Activated CD8-positive, alpha-beta T cell treated with anti-CD3 and anti-CD28 coated beads for 36 hours (primary cell): Measurements from ENCODE around the gene B9D1. TPM values are rescaled to one million over a fixed set of nuclear protein-coding genes. Genes with fewer than 3 reads are reported as not detected.

Source experiments
- ATAC-seq: fragments of 200-7000 bp; cut with Tn5 transposase; one replicate; pipeline ENCODE4 v1.10.0; 2021; ENCODE audit warnings: mild to moderate bottlenecking, moderate library complexity
- CTCF ChIA-PET: fragments of 350-600 bp; sonication (Branson Sonifier 250); formaldehyde crosslinking; loops from one replicate; lab custom pipeline; 2021; ENCODE audit warnings: antibody characterized with exemption; lab: Charles Lee
- POLR2A ChIA-PET: fragments of 350-600 bp; sonication (Branson Sonifier 250); formaldehyde crosslinking; loops from one replicate; lab custom pipeline; 2021; ENCODE audit warnings: antibody characterized with exemption; lab: Charles Lee
- DNase-seq: peaks from one replicate; pipeline ENCODE4 v3.0.0-alpha.2; 2020
- H3K27ac Mint-ChIP-seq: one replicate; pipeline ENCODE4 v1.8.0; 2021; ENCODE audit warnings: mild to moderate bottlenecking, mixed read lengths
- H3K27me3 Mint-ChIP-seq: one replicate; pipeline ENCODE4 v1.8.0; 2021; ENCODE audit warnings: mixed read lengths
- H3K36me3 Mint-ChIP-seq: one replicate; pipeline ENCODE4 v1.8.0; 2021; ENCODE audit warnings: low read depth, mixed read lengths
- H3K4me1 Mint-ChIP-seq: one replicate; pipeline ENCODE4 v1.8.0; 2021; ENCODE audit warnings: low read depth, mixed read lengths
- H3K4me3 Mint-ChIP-seq: one replicate; pipeline ENCODE4 v1.8.0; 2021; ENCODE audit warnings: mild to moderate bottlenecking, moderate library complexity, mixed read lengths
- H3K9me3 Mint-ChIP-seq: one replicate; pipeline ENCODE4 v1.8.0; 2021; ENCODE audit warnings: mixed read lengths
- CTCF ChIP-seq: fragments of 200-600 bp; IDR thresholded peaks from one replicate; pipeline ENCODE4 v1.8.0; 2022; ENCODE audit warnings: antibody characterized with exemption, mild to moderate bottlenecking
- intact Hi-C: fragments of 100-400 bp; cut with micrococcal nuclease; formaldehyde crosslinking; loops from one replicate; pipeline ENCODE4 v1.10.0; 2022
- total RNA-seq, 2 experiments: library from RNA; stranded (reverse); gene quantifications; one replicate each; pipeline ENCODE4 v1.2.3, GENCODE V29; 2021

The B9D1 gene
- total RNA-seq, 2 experiments from 2014 or later, result 7.2 to 9.4 TPM

- DNase-seq, result no peak
- ChIA-PET CTCF (no interaction called here), POLR2A (interaction anchor here (0.6 kb wide), 1 partner anchor 263 kb away, joined by 3 read pairs; no protein-coding TSS in a partner anchor)
- intact Hi-C loops, result no loop called here
- Mint-ChIP-seq H3K27ac (no peak overlapping the region), H3K9me3 (no peaks in the 10 kb centered on the region), H3K36me3 (no peaks in the 10 kb centered on the region), H3K27me3 (peaks cover 31% of the 10 kb centered on the region), H3K4me3 (no peak overlapping the region), H3K4me1 (peaks cover 12% of the 10 kb centered on the region)
- no peak for TF ChIP-seq CTCF
- no peak for ATAC-seq
Observed at GRCh38 chr17:19311016-19311415, 51.5 kb downstream of the B9D1 start.

DNA sequence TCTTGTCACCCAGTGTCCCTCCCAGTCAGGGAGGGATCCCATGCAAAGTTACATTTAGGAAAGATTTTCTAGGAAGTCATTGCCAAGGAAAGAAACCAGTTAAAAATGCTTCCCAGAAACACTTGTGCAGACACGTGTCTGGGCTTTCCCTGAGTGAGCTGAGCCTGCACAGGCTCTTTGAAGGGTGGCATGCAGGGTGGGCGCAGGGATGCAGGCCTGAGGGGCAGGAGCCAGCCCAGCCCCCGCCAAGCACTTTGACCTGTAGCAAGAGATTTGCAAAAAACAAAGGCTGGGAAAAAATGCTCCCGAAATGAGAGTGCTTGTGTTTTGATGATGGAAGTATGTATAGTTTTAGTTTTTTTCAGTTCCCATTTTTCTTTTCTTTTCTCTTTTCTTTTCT, 52.4 kb downstream of the B9D1 start:
- ATAC-seq (no peak), DNase-seq (no peak)
- Mint-ChIP-seq H3K4me3 (no peak overlapping the region), H3K4me1 (peaks cover 21% of the 10 kb centered on the region), H3K9me3 (no peaks in the 10 kb centered on the region), H3K27me3 (peaks cover 37% of the 10 kb centered on the region), H3K27ac (no peak overlapping the region), H3K36me3 (no peaks in the 10 kb centered on the region)
- no peak for TF ChIP-seq CTCF
- intact Hi-C loops, result no loop called here
- ChIA-PET POLR2A (interaction anchor here (0.6 kb wide), 1 partner anchor 19 kb away, joined by 3 read pairs; no protein-coding TSS in a partner anchor), CTCF (no interaction called here)

DNA sequence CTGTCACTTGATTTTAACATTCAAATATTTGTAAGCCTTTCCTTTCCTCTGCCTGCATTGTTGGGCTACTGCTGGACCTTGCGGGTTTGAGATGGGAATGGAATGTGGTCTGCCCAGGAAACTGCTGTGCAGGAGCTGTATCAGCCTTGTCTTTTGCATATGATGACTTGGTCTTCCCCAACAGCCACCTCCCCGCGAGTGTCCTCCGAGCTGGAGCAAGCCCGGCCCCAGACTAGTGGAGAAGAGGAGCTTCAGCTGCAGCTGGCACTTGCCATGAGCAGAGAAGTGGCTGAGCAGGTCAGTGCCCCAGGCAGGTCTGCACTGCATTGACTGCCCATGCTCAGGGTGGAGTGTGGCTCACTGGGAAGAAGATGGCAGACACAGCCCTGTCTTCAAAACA, 52.8 kb downstream of the B9D1 start:
- H3K4me1 Mint-ChIP-seq, result peaks cover 22% of the 10 kb centered on the region
- intact Hi-C loops, result no loop called here
- no peaks in the 10 kb centered on the region for H3K9me3 Mint-ChIP-seq
- no peak for ATAC-seq
- no peak overlapping the region for H3K27ac Mint-ChIP-seq
- DNase-seq, result no peak
- ChIA-PET CTCF (interaction anchor here (0.7 kb wide), 1 partner anchor 54 kb away, joined by 3 read pairs; no protein-coding TSS in a partner anchor), POLR2A (no interaction called here)
- H3K36me3 Mint-ChIP-seq, result no peaks in the 10 kb centered on the region
- no peak overlapping the region for H3K4me3 Mint-ChIP-seq
- TF ChIP-seq CTCF, result no peak
- H3K27me3 Mint-ChIP-seq, result peaks cover 37% of the 10 kb centered on the region

DNA sequence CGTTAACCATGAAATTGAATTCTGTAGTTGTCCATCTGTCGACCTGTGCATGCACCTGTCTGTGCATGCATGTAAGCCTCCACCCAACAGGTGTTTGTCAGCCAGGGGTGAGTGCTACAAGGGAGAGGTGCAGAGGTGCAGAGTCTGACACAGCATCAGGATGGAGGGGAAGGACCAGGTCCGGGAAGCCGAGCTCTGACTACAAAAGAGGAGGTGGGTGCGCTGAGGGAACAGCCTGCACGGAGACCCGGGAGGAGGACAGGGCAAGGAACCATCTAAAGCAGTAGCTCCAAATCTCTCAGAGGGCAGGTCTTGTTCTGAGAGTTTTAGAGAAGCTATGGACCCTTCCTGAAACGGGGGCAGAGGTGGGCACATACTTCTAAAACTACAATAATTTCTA, 54.1 kb downstream of the B9D1 start:
- intact Hi-C loops, result no loop called here
- no peak for DNase-seq
- ChIA-PET CTCF (interaction anchor here (2.4 to 3.2 kb wide), 2 partner anchors 13 to 139 kb away, joined by 5 to 11 read pairs; no protein-coding TSS in a partner anchor), POLR2A (no interaction called here)
- no peak for TF ChIP-seq CTCF
- Mint-ChIP-seq H3K36me3 (no peaks in the 10 kb centered on the region), H3K4me3 (no peak overlapping the region), H3K4me1 (peaks cover 22% of the 10 kb centered on the region), H3K27ac (no peak overlapping the region), H3K9me3 (no peaks in the 10 kb centered on the region), H3K27me3 (peaks cover 35% of the 10 kb centered on the region)
- no peak for ATAC-seq

DNA sequence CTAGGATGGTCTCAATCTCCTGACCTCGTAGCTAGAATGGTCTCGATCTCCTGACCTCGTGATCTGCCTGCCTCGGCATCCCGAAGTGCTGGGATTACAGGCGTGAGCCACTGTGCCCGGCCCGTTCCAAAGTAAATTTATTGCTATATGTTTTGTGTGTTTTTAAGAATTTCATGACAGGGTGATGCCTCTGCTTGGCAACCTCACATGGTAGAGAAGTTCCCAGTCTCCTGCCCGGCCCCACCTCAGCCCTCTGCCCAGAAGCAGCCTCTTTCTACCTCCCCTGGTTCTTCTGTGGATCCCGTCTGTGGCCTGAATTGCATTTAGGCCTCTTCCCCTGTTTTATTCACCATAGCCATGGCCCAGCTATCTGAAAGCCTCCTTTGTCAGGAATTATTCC, 55.0 kb downstream of the B9D1 start:
- Mint-ChIP-seq H3K4me3 (no peak overlapping the region), H3K9me3 (no peaks in the 10 kb centered on the region), H3K27me3 (peaks cover 38% of the 10 kb centered on the region), H3K36me3 (no peaks in the 10 kb centered on the region), H3K27ac (no peak overlapping the region), H3K4me1 (peaks cover 22% of the 10 kb centered on the region)
- no peak for TF ChIP-seq CTCF
- ATAC-seq (no peak), DNase-seq (no peak)
- intact Hi-C loops, result no loop called here
- POLR2A ChIA-PET, result no interaction called here
- CTCF ChIA-PET, result interaction anchor here (1.7 to 3.2 kb wide), 3 partner anchors 14 to 140 kb away, joined by 5 to 11 read pairs (median 5); no protein-coding TSS in a partner anchor
